Body of pancreas (tissue), 4 donors: ENCODE measurements around the gene PRRT4.

Experiments used
- POLR2A ChIP-seq, 3 donors: fragments of 450-650 bp; IDR thresholded peaks; one replicate each; pipeline ENCODE4 v1.6.1; 2016; ENCODE audit warnings: antibody characterized with exemption in 3 of 3, mild to moderate bottlenecking in 2 of 3
- TF ChIP-seq, protein P1 (sequence below), 7 experiments: fragments of 450-650 bp in 4 of 7; fragments of 200-600 bp in 3 of 7; sonication (generic) in 3 of 7; IDR thresholded peaks; one replicate each; pipeline ENCODE4 v1.5.1; 2016 to 2019; ENCODE audit warnings: antibody characterized with exemption in 7 of 7

DNA sequence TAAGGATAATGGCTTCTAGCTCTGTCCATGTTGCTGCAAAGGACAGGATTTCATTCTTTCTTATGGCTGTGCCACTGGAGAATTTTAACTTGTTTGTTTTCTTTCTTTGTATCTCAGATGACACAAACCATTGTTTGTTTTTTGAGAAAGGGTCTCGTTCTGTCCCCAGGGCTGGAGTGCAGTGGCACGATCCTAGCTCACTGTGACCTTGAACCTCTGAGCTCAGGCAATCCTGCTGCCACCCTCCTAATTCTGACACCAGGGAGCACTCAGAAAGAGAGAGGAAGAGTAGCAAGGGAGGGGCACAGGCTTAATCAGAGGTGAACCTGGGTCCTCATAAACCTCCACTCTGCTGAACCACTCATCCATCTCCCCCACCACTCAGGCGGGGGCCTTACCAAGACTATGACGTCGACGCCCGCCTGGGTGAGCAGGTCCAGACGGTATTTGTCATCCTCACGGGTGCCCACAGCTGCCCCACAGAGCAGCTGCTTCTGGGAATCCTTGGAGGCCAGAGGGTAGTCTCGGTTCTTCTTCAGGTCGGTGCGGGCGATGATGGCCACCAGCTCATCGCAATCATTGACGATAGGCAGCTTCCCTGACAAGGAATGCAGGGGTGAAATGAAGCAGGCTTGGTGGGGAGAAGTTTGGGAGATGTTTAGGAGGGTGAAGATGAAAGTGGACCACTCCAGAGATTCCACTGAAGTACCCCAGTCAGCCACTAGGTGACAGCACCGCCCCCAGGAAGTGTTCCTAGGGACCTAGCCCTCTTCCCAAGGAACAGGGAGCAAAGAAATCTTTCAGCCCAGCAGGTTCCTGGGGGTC, 36.7 kb upstream of the PRRT4 start:
- TF ChIP-seq, protein P1, sequence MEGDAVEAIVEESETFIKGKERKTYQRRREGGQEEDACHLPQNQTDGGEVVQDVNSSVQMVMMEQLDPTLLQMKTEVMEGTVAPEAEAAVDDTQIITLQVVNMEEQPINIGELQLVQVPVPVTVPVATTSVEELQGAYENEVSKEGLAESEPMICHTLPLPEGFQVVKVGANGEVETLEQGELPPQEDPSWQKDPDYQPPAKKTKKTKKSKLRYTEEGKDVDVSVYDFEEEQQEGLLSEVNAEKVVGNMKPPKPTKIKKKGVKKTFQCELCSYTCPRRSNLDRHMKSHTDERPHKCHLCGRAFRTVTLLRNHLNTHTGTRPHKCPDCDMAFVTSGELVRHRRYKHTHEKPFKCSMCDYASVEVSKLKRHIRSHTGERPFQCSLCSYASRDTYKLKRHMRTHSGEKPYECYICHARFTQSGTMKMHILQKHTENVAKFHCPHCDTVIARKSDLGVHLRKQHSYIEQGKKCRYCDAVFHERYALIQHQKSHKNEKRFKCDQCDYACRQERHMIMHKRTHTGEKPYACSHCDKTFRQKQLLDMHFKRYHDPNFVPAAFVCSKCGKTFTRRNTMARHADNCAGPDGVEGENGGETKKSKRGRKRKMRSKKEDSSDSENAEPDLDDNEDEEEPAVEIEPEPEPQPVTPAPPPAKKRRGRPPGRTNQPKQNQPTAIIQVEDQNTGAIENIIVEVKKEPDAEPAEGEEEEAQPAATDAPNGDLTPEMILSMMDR (IDR thresholded peaks at IDR 0.05): peak; percentile 73 to 89 (median 84)
- TF ChIP-seq POLR2A (IDR thresholded peaks at IDR 0.05): no peak
